SJSA1 (cell line): ENCODE measurements around the gene PRDX2. TPM values are rescaled to one million over a fixed set of nuclear protein-coding genes. Genes with fewer than 3 reads are reported as not detected.

ENCODE experiments used
- DNase-seq, 2 experiments: peaks; one replicate each; pipeline ENCODE4 v3.0.0-alpha.2; 2015 to 2020; ENCODE audit warnings: low spot score in 2 of 2, low read depth in 1 of 2
- H3K27ac ChIP-seq: fragments of 250-450 bp; sonication (Bioruptor Pico); 2 replicates; pipeline ENCODE4 v1.5.1; 2020; ENCODE audit warnings: mild to moderate bottlenecking, moderate library complexity
- H3K27me3 ChIP-seq: fragments of 250-450 bp; sonication (Bioruptor Pico); replicated peaks from 2 replicates; pipeline ENCODE4 v1.5.1; 2020; ENCODE audit warnings: mild to moderate bottlenecking, moderate library complexity
- H3K36me3 ChIP-seq: fragments of 250-450 bp; sonication (Bioruptor Pico); 2 replicates; pipeline ENCODE4 v1.5.1; 2020; ENCODE audit warnings: mild to moderate bottlenecking
- H3K4me1 ChIP-seq: fragments of 250-450 bp; sonication (Bioruptor Pico); replicated peaks from 2 replicates; pipeline ENCODE4 v1.6.1; 2021; ENCODE audit warnings: mild to moderate bottlenecking
- H3K4me3 ChIP-seq: fragments of 250-450 bp; sonication (Bioruptor Pico); 2 replicates; pipeline ENCODE4 v1.5.1; 2020; ENCODE audit warnings: mild to moderate bottlenecking
- H3K9me3 ChIP-seq: fragments of 250-450 bp; sonication (Bioruptor Pico); replicated peaks from 2 replicates; pipeline ENCODE4 v1.5.1; 2020; ENCODE audit warnings: mild to moderate bottlenecking
- total RNA-seq: library from RNA; depleted of rRNA; stranded (reverse); fragments of >200 nt; shearing (Covaris generic); gene quantifications from 2 replicates; pipeline ENCODE4 v1.2.3, GENCODE V29; 2014

The PRDX2 gene
- total RNA-seq, 1 experiment from 2014 or later: 4.6 TPM

DNA sequence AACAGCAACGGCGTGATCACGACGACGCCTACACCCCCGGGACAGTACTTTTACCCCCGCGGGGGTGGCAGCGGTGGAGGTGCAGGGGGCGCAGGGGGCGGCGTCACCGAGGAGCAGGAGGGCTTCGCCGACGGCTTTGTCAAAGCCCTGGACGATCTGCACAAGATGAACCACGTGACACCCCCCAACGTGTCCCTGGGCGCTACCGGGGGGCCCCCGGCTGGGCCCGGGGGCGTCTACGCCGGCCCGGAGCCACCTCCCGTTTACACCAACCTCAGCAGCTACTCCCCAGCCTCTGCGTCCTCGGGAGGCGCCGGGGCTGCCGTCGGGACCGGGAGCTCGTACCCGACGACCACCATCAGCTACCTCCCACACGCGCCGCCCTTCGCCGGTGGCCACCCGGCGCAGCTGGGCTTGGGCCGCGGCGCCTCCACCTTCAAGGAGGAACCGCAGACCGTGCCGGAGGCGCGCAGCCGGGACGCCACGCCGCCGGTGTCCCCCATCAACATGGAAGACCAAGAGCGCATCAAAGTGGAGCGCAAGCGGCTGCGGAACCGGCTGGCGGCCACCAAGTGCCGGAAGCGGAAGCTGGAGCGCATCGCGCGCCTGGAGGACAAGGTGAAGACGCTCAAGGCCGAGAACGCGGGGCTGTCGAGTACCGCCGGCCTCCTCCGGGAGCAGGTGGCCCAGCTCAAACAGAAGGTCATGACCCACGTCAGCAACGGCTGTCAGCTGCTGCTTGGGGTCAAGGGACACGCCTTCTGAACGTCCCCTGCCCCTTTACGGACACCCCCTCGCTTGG is 9.3 kb downstream of the PRDX2 start:
- H3K9me3 ChIP-seq: no peaks in the 10 kb centered on the region
- H3K4me3 ChIP-seq: peak overlapping the region; percentile 70
- H3K36me3 ChIP-seq: peaks cover 16% of the 10 kb centered on the region
- peaks cover 56% of the 10 kb centered on the region for H3K4me1 ChIP-seq
- DNase-seq: peak; percentile 68 to 74
- H3K27ac ChIP-seq: peak overlapping the region; percentile 93
- no peaks in the 10 kb centered on the region for H3K27me3 ChIP-seq

DNA sequence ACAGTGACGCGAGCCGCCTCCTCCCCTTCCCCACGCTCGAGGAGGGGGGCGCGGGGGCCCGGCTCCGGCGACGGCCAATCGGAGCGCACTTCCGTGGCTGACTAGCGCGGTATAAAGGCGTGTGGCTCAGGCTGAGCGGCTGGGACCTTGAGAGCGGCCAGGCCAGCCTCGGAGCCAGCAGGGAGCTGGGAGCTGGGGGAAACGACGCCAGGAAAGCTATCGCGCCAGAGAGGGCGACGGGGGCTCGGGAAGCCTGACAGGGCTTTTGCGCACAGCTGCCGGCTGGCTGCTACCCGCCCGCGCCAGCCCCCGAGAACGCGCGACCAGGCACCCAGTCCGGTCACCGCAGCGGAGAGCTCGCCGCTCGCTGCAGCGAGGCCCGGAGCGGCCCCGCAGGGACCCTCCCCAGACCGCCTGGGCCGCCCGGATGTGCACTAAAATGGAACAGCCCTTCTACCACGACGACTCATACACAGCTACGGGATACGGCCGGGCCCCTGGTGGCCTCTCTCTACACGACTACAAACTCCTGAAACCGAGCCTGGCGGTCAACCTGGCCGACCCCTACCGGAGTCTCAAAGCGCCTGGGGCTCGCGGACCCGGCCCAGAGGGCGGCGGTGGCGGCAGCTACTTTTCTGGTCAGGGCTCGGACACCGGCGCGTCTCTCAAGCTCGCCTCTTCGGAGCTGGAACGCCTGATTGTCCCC is 10.1 kb downstream of the PRDX2 start, which contains the start of gene JUNB:
JUNB (plus strand) TSS at position 142 of the 706 bp plus-strand sequence; CDS start at position 428, 286 bp downstream.
- H3K36me3 ChIP-seq: peaks cover 16% of the 10 kb centered on the region
- no peaks in the 10 kb centered on the region for H3K27me3 ChIP-seq
- DNase-seq: peak; percentile 97
- peaks cover 64% of the 10 kb centered on the region for H3K4me1 ChIP-seq
- H3K4me3 ChIP-seq: peak within 1 kb of the TSS; percentile 70
- no peaks in the 10 kb centered on the region for H3K9me3 ChIP-seq
- H3K27ac ChIP-seq: peak within 1 kb of the TSS; percentile 93

DNA sequence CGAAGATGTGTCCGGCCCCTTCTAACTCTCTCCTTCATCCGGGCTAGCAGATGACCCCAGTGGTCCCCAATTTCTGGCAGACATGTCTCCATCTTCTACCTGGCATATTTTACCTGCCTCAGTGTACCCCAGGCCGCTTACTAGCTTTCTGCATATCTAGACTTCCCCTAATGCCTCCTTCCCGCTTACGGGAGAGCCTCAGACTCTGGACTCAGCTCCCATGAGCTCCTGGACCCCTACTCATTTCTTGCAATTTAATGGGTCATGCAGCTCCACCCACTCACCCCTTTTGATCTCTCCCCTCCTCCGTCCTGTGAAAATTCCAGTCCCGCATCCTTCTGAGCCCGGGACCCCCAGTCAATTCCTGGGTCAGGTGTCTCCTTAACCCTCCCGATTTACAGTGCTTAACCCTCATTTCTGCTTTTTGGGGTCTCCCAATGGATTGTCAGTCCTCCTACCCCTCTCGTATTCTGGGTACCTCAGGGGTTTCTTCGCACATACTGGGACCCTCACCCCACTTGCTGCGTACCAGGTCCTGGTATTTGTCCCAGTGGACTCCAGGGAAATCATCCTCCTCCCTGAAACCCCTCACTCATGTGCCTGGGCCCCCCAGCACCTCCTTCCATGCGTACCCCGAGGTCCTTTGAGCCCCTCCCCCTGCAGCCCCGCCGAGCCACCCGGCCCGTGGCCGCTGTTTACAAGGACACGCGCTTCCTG is 10.8 kb downstream of the PRDX2 start:
- H3K9me3 ChIP-seq: no peaks in the 10 kb centered on the region
- H3K4me1 ChIP-seq: peaks cover 67% of the 10 kb centered on the region
- peak overlapping the region; percentile 70 for H3K4me3 ChIP-seq
- H3K27me3 ChIP-seq: no peaks in the 10 kb centered on the region
- peak overlapping the region; percentile 69 for H3K27ac ChIP-seq
- H3K36me3 ChIP-seq: peaks cover 16% of the 10 kb centered on the region
- DNase-seq: no peak

DNA sequence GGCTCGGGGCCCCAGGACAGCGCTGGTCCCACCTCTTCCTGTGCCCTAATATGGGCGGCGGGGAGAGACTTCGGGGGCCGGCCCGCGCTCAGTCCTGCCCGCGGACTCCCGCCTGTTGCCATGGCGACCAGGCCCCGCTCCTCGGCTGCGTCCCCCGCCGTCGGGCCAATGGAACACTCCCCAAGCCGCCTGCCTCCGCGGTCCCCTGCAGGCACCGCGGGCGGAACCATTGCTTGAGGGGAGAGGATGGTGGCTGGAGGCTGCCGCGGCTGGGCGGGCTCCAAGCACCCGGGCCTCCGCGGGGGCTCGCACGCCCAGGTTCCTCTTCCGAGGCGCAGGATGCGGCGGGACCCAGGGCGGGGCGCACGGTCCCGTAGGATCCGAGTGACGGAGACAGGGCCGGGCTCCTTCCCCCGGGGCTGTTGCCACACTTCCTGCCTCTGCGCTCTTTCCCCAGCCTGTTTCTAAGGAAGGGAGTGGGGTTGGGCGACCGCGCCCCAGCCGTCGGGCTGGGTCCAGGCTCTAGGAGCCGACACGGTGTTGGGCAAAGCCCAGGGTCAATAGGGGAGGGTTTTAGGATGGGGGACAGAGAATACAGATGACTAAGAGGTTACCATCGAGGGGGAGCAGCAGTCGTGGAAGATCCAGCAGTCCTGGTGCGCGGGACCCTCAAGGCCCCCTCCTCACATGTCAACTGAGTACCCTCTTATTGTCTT is 11.5 kb downstream of the PRDX2 start:
- H3K36me3 ChIP-seq: peaks cover 16% of the 10 kb centered on the region
- no peaks in the 10 kb centered on the region for H3K9me3 ChIP-seq
- peaks cover 74% of the 10 kb centered on the region for H3K4me1 ChIP-seq
- no peaks in the 10 kb centered on the region for H3K27me3 ChIP-seq
- peak overlapping the region; percentile 69 for H3K27ac ChIP-seq
- DNase-seq: peak; percentile 96
- H3K4me3 ChIP-seq: peak overlapping the region; percentile 37

DNA sequence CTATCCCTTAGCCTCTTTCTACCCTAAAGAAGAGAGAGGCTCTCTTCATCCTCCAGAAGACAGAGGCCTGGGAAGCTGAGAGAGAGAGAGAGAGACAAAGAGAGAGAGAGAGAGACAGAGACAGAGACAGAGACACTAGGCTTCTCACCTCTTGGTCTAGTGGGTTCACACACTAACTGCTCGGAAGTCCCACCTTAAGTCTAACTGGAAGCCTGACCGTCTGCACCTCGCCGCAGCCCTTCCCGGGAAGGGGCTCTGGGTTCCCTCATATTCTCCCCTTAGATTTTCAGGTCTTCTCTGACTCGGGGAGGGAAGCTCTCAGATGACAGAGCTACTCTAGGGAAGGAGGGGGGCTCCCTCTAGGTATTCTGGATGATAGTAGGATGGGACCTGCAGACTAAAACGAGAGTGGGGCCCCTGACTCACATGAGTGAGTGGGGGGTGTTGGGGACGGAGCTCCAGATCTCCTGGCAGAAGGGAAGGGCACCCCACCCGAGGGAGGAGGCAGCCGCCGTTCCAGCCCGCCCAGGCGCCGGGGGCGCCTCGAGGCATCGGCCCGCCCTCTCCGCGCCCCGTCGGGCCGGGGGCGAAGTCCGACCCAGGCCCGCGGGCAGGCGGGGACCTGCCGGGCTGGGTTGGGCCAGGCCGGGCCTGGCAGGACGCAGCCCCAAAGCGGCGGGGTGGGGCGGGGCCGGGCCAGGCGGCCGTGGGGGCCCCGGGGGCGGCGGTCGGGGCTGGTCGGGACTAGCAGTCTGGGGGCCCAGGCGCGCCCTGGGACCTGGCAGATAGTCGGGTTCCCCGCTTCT is 12.3 kb downstream of the PRDX2 start:
- Histone ChIP-seq H3K27ac (peak overlapping the region; percentile 69), H3K36me3 (peaks cover 16% of the 10 kb centered on the region), H3K4me1 (peaks cover 78% of the 10 kb centered on the region), H3K4me3 (peak overlapping the region; percentile 37), H3K9me3 (no peaks in the 10 kb centered on the region), H3K27me3 (no peaks in the 10 kb centered on the region)
- DNase-seq: peak in 1 of 2 experiments; percentile 64

DNA sequence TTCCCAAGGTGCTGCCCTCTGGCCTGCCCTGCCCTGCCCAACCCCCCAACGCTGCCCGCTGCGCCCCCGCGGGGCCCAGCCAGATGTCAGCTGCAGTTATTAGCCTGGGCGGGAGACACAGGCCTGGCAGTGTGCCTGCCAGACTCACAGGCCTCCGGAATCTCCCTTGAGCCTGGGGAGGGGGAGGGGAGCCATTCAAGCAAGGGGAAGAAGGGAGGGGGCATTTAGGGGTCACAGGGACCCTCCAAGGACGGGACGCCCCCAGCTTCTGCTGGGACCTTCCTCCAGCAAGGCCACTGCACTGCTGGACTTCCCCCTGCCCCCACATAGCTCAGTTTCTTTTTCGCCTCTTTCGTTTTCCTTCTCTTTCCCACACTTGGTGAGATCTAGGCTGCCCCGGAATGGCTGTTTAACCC is 12.9 kb downstream of the PRDX2 start:
- Histone ChIP-seq H3K9me3 (no peaks in the 10 kb centered on the region), H3K36me3 (peaks cover 16% of the 10 kb centered on the region), H3K4me3 (peak overlapping the region; percentile 37), H3K4me1 (peaks cover 78% of the 10 kb centered on the region), H3K27ac (peak overlapping the region; percentile 69), H3K27me3 (no peaks in the 10 kb centered on the region)
- DNase-seq: peak; percentile 69 to 80

DNA sequence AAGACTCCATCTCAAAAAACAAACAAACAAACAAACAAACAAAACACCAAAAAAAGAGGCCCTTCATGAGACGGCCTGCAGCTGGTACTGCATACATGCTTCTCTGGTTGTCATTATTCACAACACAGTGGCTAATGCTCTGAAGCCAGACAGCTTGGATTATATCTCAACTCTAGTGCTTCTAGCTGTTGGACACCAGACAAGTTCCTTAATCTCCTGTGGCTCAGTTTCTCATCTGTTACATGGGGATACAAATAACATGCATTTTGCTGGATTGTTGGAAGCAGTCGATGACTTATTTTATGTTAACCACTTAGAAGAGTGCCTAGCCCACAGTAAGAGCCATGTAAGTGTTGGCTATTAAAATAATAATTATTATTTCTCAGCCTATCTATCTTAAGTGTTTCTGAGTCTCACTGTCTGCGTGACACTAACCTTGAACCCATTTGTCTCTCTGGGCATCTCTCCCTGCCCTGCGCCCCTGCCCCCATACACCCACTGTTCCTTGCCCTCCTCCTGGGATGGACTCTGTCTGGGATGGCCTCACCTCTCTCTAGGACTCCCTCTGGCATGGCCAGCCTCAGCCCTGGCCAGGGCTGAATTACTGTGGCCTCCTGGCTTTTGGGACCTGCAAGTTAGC is 13.4 kb downstream of the PRDX2 start:
- peaks cover 15% of the 10 kb centered on the region for H3K36me3 ChIP-seq
- H3K4me3 ChIP-seq: no peak overlapping the region
- H3K27ac ChIP-seq: 0 out of 2 replicates have a peak overlapping the region, but pooled peaks have one; percentile 69
- H3K4me1 ChIP-seq: peaks cover 81% of the 10 kb centered on the region
- no peaks in the 10 kb centered on the region for H3K27me3 ChIP-seq
- DNase-seq: no peak
- no peaks in the 10 kb centered on the region for H3K9me3 ChIP-seq

DNA sequence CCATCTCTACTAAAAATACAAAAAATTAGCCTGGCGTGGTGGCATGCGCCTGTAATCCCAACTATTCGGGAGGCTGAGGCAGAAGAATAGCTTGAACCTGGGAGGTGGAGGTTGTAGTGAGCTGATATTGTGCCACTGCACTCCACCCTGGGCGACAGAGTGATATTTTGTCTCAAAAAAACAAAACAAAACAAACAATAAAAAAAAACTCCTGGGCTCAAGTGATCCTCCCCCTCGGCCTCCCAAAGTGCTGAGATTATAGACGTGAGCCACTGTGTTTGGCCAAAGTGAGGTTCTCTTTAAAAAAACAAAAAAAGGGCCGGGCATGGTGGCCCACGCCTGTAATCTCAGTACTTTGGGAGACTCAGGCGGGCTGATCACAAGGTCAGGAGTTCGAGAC is 14.1 kb downstream of the PRDX2 start:
- peaks cover 88% of the 10 kb centered on the region for H3K4me1 ChIP-seq
- DNase-seq: peak in 1 of 2 experiments; percentile 65

DNA sequence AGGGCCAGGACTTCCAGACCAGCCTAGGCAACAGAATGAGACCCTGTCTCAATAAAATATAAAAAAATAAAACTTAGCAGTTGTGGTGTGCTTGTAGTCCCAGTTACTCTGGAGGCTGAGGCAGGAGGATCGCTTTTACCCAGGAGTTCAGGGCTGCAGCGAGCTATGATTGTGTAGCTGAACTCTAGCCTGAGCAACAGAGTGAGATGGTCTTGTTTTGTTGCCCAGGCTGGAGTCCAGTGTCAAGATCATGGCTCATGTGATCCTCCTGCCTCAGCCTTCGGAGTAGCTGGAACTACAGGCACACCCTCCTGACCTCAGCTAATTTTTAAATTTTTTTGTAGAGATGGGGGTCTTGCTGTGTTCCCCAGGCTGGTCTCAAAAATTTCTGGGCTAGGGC is 14.6 kb downstream of the PRDX2 start:
- no peak for DNase-seq
- Histone ChIP-seq H3K4me1 (peaks cover 93% of the 10 kb centered on the region), H3K27me3 (no peaks in the 10 kb centered on the region), H3K9me3 (no peaks in the 10 kb centered on the region), H3K27ac (no peak overlapping the region), H3K36me3 (peaks cover 3% of the 10 kb centered on the region), H3K4me3 (no peak overlapping the region)

More for the DNA sequence above, 14.1 kb downstream of the PRDX2 start:
- Histone ChIP-seq H3K27me3 (no peaks in the 10 kb centered on the region), H3K36me3 (peaks cover 8% of the 10 kb centered on the region), H3K4me3 (no peak overlapping the region), H3K9me3 (no peaks in the 10 kb centered on the region), H3K27ac (0 out of 2 replicates have a peak overlapping the region, but pooled peaks have one; percentile 69)

DNA sequence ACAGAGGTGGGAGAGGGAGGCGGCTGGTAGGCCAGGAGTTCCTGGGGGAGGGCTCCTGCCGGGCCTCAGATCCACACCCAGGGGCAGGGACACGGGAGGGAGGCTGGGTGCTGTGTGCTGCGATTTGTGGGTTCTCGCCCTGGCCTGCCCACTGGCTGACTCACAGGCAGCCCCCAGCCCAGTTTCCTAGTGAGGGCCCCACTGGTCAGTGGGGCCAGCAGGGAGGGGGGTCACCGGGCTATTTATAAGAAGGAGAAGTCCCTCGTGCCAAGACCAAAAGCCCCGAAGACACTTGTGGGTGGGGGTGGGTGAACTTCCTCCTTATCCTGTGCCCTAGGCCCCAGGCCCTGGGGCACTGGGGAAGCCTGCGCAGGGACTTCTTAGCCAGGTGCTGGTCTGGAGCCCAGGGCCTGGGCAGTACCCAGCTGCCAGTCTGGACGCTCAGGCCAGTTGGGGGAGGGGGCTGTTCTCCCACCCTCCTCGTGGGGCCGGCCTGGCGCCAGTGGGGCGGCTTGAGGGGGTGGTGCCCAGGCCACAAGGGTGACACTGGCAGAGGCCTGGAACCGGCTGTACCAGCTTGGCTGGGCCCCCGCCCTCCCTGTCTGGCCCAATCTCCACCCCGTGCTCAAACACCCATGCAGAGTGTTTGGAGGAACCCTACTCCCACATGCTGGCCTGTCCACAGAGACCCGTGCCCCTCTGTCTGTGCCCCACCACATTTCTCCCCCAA is 15.3 kb downstream of the PRDX2 start:
- H3K36me3 ChIP-seq: no peaks in the 10 kb centered on the region
- H3K27ac ChIP-seq: peak overlapping the region; percentile 77
- H3K27me3 ChIP-seq: no peaks in the 10 kb centered on the region
- DNase-seq: no peak
- no peak overlapping the region for H3K4me3 ChIP-seq
- H3K9me3 ChIP-seq: no peaks in the 10 kb centered on the region
- peaks cover 93% of the 10 kb centered on the region for H3K4me1 ChIP-seq

DNA sequence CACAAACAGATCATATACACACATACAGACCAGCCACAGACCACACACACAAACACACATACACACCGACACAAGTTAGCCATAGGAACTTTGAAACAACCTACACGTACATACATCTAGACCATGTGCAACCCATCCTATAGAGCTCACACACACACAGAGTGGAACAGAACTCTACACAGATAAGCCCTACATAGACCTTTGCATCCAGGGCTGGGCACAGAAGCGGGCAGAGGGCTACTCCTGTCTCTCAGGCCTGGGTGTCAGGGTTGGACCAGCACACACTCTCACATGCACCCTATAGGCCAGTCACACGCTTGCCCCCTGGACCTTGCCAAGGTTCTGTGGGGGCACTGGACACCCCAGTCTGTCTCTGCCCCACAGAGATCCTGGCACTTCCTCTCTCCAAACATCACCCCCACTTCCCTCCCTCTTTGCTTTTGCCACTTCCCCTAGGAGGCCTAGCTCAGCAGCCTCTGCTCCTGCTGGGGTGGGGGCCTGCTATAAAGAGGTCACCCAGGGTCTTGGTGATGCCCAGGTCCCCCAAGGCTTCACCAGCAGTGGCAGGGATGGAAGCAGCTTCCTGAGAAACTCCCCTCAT is 16.1 kb downstream of the PRDX2 start:
- Histone ChIP-seq H3K4me3 (no peak overlapping the region), H3K9me3 (no peaks in the 10 kb centered on the region), H3K27me3 (no peaks in the 10 kb centered on the region), H3K27ac (peak overlapping the region; percentile 77), H3K4me1 (peaks cover 86% of the 10 kb centered on the region), H3K36me3 (no peaks in the 10 kb centered on the region)
- no peak for DNase-seq
